Measurements from ENCODE around the gene MICAL2.

The MICAL2 gene

GRCh38 chr11:12171921-12172320 is 61.5 kb downstream of the MICAL2 start:
- no peak for DNase-seq (ENCODE audit: low read depth)

GRCh38 chr11:12172493-12173013 is 62.2 kb downstream of the MICAL2 start:
- DNase-seq (ENCODE audit: low read depth) = no peak

GRCh38 chr11:12173111-12173510 is 62.7 kb downstream of the MICAL2 start:
- no peak for DNase-seq (ENCODE audit: low read depth)

GRCh38 chr11:12174128-12174476 is 63.7 kb downstream of the MICAL2 start:
- DNase-seq (ENCODE audit: low read depth) = no peak

- DNase-seq (ENCODE audit: low read depth) = no peak
Observed at GRCh38 chr11:12174477-12175143, 64.2 kb downstream of the MICAL2 start.

GRCh38 chr11:12175694-12176241 is 65.4 kb downstream of the MICAL2 start:
- no peak for DNase-seq (ENCODE audit: low read depth)

- no peak for DNase-seq (ENCODE audit: low read depth)
Observed at GRCh38 chr11:12176410-12176809, 66.0 kb downstream of the MICAL2 start.

- no peak for DNase-seq (ENCODE audit: low read depth)
Observed at GRCh38 chr11:12177739-12178338, 67.4 kb downstream of the MICAL2 start.

GRCh38 chr11:12179019-12179418 is 68.6 kb downstream of the MICAL2 start:
- no peak for DNase-seq (ENCODE audit: low read depth)

- no peak for DNase-seq (ENCODE audit: low read depth)
Observed at GRCh38 chr11:12179531-12179930, 69.1 kb downstream of the MICAL2 start.

GRCh38 chr11:12180257-12181205 is 70.1 kb downstream of the MICAL2 start:
- no peak for DNase-seq (ENCODE audit: low read depth)

- DNase-seq (ENCODE audit: low read depth) = no peak
Observed at GRCh38 chr11:12182302-12182675, 71.9 kb downstream of the MICAL2 start.

- DNase-seq (ENCODE audit: low read depth) = peak; percentile 98
Observed at GRCh38 chr11:12182676-12183541, 72.5 kb downstream of the MICAL2 start.

GRCh38 chr11:12183827-12184620 is 73.6 kb downstream of the MICAL2 start:
- DNase-seq (ENCODE audit: low read depth) = no peak

GRCh38 chr11:12184699-12185098 is 74.3 kb downstream of the MICAL2 start:
- DNase-seq (ENCODE audit: low read depth) = no peak

- DNase-seq (ENCODE audit: low read depth) = no peak
Observed at GRCh38 chr11:12185106-12185690, 74.8 kb downstream of the MICAL2 start.

GRCh38 chr11:12185914-12186313 is 75.5 kb downstream of the MICAL2 start:
- no peak for DNase-seq (ENCODE audit: low read depth)

GRCh38 chr11:12186701-12187100 is 76.3 kb downstream of the MICAL2 start:
- no peak for DNase-seq (ENCODE audit: low read depth)

- DNase-seq (ENCODE audit: low read depth) = no peak
Observed at GRCh38 chr11:12187399-12187798, 77.0 kb downstream of the MICAL2 start.

All from non-pigmented ciliary epithelial cell (primary cell).